Gastroesophageal sphincter (tissue), 4 donors: ENCODE results near the gene MAP3K15. TPM values are rescaled to one million over a fixed set of nuclear protein-coding genes. Genes with fewer than 3 reads are reported as not detected.

Experiments
- ATAC-seq: fragments of 150-250 bp; one replicate; pipeline ENCODE4 v1.9.1; 2016; ENCODE audit warnings: mild to moderate bottlenecking, moderate library complexity
- H3K27ac ChIP-seq, 4 donors: fragments of 200-600 bp; sonication (generic) in 3 of 4; 1 replicate in 3 of 4; 2 replicates in 1 of 4; pipeline ENCODE4 v1.5.1; 2016 to 2019
- H3K27me3 ChIP-seq: fragments of 200-600 bp; sonication (generic); one replicate; pipeline ENCODE4 v1.5.1; 2019
- H3K36me3 ChIP-seq, 2 donors: fragments of 200-600 bp; sonication (generic); one replicate each; pipeline ENCODE4 v1.5.1; 2019; ENCODE audit warnings: control low read depth in 1 of 2
- H3K4me1 ChIP-seq, 3 donors: fragments of 200-600 bp; sonication (generic); 1 replicate in 2 of 3; 2 replicates in 1 of 3; pipeline ENCODE4 v1.5.1; 2016 to 2019; ENCODE audit warnings: control low read depth in 2 of 3
- H3K4me3 ChIP-seq, 2 donors: fragments of 200-600 bp; sonication (generic); one replicate each; pipeline ENCODE4 v1.5.1; 2019; ENCODE audit warnings: mild to moderate bottlenecking in 1 of 2, moderate library complexity in 1 of 2
- H3K9me3 ChIP-seq, 3 donors: fragments of 200-600 bp; sonication (generic); one replicate each; pipeline ENCODE4 v1.5.1; 2017 to 2019; ENCODE audit warnings: control low read depth in 2 of 3
- EP300 ChIP-seq: sonication (generic); formaldehyde crosslinking; IDR thresholded peaks from one replicate; pipeline ENCODE4 v1.6.1; 2017; ENCODE audit warnings: antibody characterized with exemption, mild to moderate bottlenecking
- POLR2A ChIP-seq, 2 donors: fragments of 450-650 bp; IDR thresholded peaks; one replicate each; pipeline ENCODE4 v1.6.1; 2017; ENCODE audit warnings: antibody characterized with exemption in 2 of 2, mild to moderate bottlenecking in 2 of 2, moderate library complexity in 1 of 2
- POLR2AphosphoS5 ChIP-seq: sonication (generic); formaldehyde crosslinking; IDR thresholded peaks from one replicate; pipeline ENCODE4 v1.6.1; 2017; ENCODE audit warnings: antibody characterized with exemption
- WGBS, 2 donors: methylation state at CpG; one replicate each; pipeline ENCODE4 v1.1.5; 2018; ENCODE audit warnings: low coverage in 1 of 2; 5-methylcytosine and 5-hydroxymethylcytosine counted together
- total RNA-seq, 4 donors: library from RNA; depleted of rRNA; stranded (reverse); fragments of >200 nt; gene quantifications; one replicate each; pipeline ENCODE4 v1.1.0, GENCODE V29; 2016
- TF ChIP-seq, protein P1 (sequence below), 4 experiments: fragments of 200-600 bp in 2 of 4; fragments of 450-650 bp in 2 of 4; sonication (generic) in 1 of 4; IDR thresholded peaks; one replicate each; pipeline ENCODE4 v1.5.1; 2017 to 2019; ENCODE audit warnings: antibody characterized with exemption in 4 of 4, mild to moderate bottlenecking in 2 of 4, moderate library complexity in 2 of 4

MAP3K15 gene
- total RNA-seq, 4 donors from 2014 or later, result 0.13 TPM; not detected in 3

DNA sequence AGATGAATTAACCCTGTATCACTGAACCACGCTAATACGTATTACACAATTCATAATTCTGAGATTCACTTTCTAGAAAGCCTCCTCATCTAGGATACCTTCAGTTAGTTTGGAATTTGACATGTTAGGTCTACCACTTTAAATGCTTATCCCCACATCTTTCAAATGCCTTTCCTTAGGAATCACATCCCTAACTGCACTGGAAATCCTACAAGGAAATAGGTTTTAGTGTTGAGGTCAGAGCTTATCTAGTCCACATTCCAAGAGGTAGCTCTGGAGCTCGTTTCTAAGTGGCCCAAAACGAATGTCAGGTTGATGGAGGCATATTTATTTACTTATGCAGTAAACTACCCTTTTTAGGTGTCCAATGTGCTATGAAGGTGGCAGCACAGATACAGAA, 153.6 kb downstream of the MAP3K15 start:
- WGBS, 2 donors, result 52 to 60% methylated on average over 4 of the region's 4 CpGs
- ATAC-seq, result no peak
- H3K9me3 ChIP-seq, result no peaks in the 10 kb centered on the region
- H3K4me3 ChIP-seq, result no peak overlapping the region
- no peaks in the 10 kb centered on the region for H3K27me3 ChIP-seq
- H3K36me3 ChIP-seq, result peaks cover 0 to 73% of the 10 kb centered on the region in 2 donors
- H3K4me1 ChIP-seq, result no peaks in the 10 kb centered on the region
- TF ChIP-seq POLR2AphosphoS5 (no peak), EP300 (no peak), POLR2A (IDR thresholded peaks at IDR 0.05) (no peak)
- TF ChIP-seq, protein P1, sequence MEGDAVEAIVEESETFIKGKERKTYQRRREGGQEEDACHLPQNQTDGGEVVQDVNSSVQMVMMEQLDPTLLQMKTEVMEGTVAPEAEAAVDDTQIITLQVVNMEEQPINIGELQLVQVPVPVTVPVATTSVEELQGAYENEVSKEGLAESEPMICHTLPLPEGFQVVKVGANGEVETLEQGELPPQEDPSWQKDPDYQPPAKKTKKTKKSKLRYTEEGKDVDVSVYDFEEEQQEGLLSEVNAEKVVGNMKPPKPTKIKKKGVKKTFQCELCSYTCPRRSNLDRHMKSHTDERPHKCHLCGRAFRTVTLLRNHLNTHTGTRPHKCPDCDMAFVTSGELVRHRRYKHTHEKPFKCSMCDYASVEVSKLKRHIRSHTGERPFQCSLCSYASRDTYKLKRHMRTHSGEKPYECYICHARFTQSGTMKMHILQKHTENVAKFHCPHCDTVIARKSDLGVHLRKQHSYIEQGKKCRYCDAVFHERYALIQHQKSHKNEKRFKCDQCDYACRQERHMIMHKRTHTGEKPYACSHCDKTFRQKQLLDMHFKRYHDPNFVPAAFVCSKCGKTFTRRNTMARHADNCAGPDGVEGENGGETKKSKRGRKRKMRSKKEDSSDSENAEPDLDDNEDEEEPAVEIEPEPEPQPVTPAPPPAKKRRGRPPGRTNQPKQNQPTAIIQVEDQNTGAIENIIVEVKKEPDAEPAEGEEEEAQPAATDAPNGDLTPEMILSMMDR (IDR thresholded peaks at IDR 0.05), result no peak
- H3K27ac ChIP-seq, result no peak overlapping the region

DNA sequence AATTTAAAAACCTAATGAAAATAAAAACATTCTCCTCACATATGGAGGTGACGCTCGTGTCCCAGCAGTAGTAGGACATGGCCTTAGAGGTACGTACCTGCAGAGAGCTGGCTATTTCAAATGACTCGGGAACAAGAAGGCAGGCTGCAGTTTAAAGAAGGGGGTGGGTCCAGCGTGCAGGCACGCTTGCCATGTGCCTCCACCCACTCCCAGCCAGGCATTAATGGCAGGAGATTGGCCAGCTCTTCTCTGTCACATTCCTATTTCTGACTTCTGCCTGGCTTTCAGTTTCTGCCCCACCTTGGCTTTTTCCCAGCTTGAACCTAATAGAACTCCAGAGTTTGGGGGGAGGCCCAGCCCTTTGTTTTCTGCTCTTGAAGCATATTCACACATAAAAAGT, 154.4 kb downstream of the MAP3K15 start:
- no peaks in the 10 kb centered on the region for H3K9me3 ChIP-seq
- TF ChIP-seq, protein P1 (IDR thresholded peaks at IDR 0.05), result no peak
- no peak for TF ChIP-seq EP300
- no peak for TF ChIP-seq POLR2AphosphoS5
- no peak for TF ChIP-seq POLR2A (IDR thresholded peaks at IDR 0.05)
- peaks cover 0 to 81% of the 10 kb centered on the region in 2 donors for H3K36me3 ChIP-seq
- no peak overlapping the region for H3K4me3 ChIP-seq
- no peak overlapping the region for H3K27ac ChIP-seq
- H3K4me1 ChIP-seq, result no peaks in the 10 kb centered on the region
- no peak for ATAC-seq
- no peaks in the 10 kb centered on the region for H3K27me3 ChIP-seq
- WGBS, 2 donors, result 75% methylated on average over 6 of the region's 6 CpGs; no CpG with 5 or more reads in 1 of the 2 donors

DNA sequence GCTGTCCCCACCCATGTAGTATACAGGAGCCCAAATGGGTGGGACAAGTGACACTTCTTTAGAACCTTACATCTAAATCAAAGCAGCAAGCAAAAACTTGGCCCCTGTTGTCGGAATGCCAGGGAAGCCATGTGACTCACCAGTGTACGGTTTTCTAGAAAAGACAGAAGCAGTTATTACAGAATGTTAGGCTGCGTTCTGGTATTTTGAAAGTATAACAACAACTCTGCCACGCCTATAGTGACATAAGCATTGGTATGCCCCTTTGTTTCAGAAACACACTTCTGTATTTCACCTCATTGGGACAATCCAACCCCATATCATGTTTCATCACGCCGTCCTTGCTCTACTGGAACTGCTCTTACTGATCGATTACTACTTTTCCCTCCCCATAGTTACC, 156.8 kb downstream of the MAP3K15 start:
- Histone ChIP-seq H3K27ac (no peak overlapping the region), H3K9me3 (no peaks in the 10 kb centered on the region), H3K4me3 (no peak overlapping the region), H3K36me3 (peaks cover 0 to 94% of the 10 kb centered on the region in 2 donors), H3K4me1 (no peaks in the 10 kb centered on the region), H3K27me3 (no peaks in the 10 kb centered on the region)
- no peak for ATAC-seq
- WGBS, 2 donors, result 66% methylated on average over 4 of the region's 7 CpGs; no CpG with 5 or more reads in 1 of the 2 donors
- TF ChIP-seq POLR2A (IDR thresholded peaks at IDR 0.05) (no peak), EP300 (no peak), POLR2AphosphoS5 (no peak)
- TF ChIP-seq, protein P1 (IDR thresholded peaks at IDR 0.05), result no peak

DNA sequence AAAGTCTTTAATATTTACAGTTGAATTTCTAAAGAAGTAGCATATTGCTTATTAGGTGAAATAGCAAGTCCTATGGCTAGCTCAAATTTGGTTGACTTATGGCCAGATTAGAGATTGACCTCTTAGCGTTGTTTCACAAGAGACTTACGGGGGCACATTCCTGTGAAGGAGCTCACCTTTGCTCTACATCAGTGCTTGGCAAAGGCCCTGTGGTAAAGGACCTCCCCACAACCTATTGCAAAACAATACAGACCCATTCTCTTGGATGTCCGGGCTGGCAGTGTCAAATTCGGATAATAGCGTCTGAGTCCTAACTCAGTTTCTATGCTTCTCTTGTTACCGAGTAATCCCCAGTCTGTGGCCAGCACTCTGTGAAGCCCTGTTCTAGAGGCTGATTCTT, 160.7 kb downstream of the MAP3K15 start:
- no peak for ATAC-seq
- no peak overlapping the region for H3K4me3 ChIP-seq
- H3K27ac ChIP-seq, result no peak overlapping the region
- H3K27me3 ChIP-seq, result no peaks in the 10 kb centered on the region
- H3K36me3 ChIP-seq, result peaks cover 0 to 100% of the 10 kb centered on the region in 2 donors
- H3K4me1 ChIP-seq, result no peaks in the 10 kb centered on the region
- WGBS, 2 donors, result 91 to 94% methylated on average over 4 to 6 of the region's 6 CpGs
- H3K9me3 ChIP-seq, result no peaks in the 10 kb centered on the region
- TF ChIP-seq POLR2AphosphoS5 (no peak), POLR2A (IDR thresholded peaks at IDR 0.05) (no peak), EP300 (no peak)
- TF ChIP-seq, protein P1 (IDR thresholded peaks at IDR 0.05), result no peak

DNA sequence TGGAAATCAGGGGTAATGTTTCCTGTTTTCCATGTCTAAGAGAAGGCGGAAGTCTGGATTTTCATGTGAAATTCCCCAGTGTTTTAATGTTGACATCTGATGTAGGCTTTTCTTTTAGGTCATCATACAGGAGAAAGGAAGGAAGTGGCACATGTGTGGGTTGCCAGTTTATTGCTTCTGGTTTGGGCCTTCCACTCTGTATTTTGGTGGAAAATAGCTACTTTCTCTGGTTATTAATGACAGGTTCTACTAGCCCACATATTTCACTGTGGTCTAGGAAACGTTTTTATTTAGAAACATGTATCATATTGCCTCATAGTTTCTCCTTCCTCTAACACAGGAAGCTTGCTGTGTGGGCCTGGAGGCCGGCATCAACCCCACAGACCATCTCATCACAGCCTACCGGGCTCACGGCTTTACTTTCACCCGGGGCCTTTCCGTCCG, 164.3 kb downstream of the MAP3K15 start:
- Histone ChIP-seq H3K4me1 (peaks cover 0 to 20% (median 0%) of the 10 kb centered on the region in 3 donors), H3K4me3 (no peak overlapping the region), H3K27ac (no peak overlapping the region), H3K9me3 (no peaks in the 10 kb centered on the region), H3K36me3 (peaks cover 0 to 67% of the 10 kb centered on the region in 2 donors), H3K27me3 (no peaks in the 10 kb centered on the region)
- ATAC-seq, result no peak
- 66 to 68% methylated on average over 7 to 8 of the region's 8 CpGs for WGBS, 2 donors
- TF ChIP-seq, protein P1 (IDR thresholded peaks at IDR 0.05), result no peak
- TF ChIP-seq EP300 (no peak), POLR2AphosphoS5 (no peak)
